Stimulated activated CD4-positive, alpha-beta T cell treated with anti-CD3 and anti-CD28 coated beads, TNF-alpha, amount 100 ng/mL, for 24 hours (primary cell): ENCODE results near the gene SEMA6A.

Source experiments
- DNase-seq, 3 experiments: peaks; one replicate each; pipeline ENCODE4 v3.0.0-alpha.2; 2020; ENCODE audit warnings: low read depth in 3 of 3

The SEMA6A gene

GRCh38 chr5:116522356-116523136 is 52.1 kb downstream of the SEMA6A start:
- no peak for DNase-seq

DNA sequence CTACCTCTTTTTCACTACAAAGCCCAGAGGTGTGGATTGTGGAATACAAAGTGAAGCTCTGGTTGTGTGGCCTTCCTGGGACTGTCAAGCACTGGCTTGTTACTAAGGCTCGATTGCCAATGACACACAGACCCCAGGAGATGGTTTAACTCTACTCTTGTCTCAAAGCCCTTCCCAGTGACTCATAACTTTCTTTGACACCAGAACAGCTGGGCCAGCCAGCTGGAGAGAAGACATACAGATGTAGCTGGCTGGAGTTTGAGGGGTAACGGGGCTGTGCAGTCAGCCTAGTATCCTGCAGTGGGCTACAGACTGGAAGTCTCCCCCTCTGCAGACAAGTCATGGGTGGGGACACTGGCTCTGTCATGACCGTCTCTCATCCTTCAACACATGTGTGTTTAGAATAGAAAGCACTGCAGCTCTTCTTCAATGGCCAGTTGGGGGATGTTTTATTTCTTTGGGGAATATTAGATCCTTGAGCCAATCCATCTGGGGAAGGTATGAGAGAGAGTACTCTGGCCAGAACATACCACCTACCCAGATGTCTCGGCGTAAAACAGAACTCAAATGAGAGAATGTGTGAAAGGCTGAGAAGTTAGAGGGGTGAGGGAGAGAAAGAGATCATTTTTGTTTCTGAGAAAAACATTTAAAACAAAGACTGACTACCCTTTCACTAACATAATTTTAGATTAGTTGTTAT is 53.3 kb downstream of the SEMA6A start:
- no peak for DNase-seq

GRCh38 chr5:116520771-116521170 is 53.9 kb downstream of the SEMA6A start:
- DNase-seq = no peak

DNA sequence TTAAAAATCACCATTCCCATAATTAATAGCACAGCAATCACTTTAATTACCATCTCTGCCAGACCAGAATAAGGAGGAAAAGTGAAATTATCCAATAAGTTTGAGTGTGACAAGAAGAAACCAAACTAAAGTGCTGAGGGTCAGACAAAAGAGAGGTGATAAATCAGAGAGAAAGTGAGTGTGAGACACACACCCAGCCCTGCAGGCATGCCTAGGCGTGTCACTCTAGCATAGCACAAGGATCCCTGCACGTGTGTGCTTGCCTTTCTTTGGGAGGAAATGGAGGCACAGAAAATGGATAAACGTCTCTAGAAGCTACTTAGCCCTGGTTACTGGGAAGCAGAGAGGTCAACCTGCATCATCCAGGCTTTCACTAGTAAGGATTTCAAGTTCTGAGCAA is 56.2 kb downstream of the SEMA6A start:
- no peak for DNase-seq

DNA sequence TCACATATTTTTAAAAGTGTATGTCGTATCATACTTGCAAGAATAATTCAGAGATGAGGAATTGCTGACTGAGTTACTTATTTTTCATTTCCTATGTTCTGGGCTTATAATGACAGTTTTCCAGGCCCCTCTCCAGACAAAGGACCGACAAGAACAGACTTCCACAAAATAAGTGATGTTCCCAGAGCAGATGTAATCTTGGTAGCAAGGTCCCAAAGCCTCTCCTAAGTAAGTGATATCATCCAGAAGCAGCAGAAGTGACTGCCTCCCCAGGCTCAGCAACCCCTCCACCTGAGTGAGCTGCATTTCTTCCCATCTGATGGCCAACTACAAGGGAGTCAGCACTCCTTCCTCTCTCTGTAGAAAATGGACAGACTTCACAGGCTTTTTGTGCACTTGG is 57.1 kb downstream of the SEMA6A start:
- no peak for DNase-seq

- no peak for DNase-seq
Observed at GRCh38 chr5:116516021-116516420, 58.6 kb downstream of the SEMA6A start.

DNA sequence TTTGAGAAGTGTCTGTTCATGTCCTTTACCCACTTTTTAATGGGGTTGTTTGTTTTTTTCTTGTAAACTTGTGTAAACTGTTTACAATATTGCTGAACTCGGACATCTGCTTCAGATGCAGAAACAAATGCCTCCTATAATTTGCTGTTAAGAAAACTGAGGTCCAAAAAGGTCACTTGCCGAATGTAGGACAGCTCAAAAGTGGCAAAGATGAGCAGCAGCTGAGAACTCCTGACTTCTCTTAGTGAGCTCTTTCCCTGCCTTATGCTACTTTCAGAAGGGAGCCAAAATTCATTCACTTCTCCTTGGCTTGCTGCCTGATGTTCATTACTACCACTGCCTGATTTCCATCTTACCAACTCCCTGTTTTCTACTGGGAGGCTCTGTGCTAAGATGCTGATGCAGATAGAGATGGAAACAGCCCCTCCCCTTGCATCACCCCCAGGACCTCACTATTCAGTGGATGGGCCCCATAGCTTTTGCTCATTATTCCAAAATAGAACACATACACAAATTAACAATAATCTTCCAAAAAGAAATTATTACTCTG is 60.1 kb downstream of the SEMA6A start:
- DNase-seq = no peak

- no peak for DNase-seq
Observed at GRCh38 chr5:116510517-116510916, 64.1 kb downstream of the SEMA6A start.

GRCh38 chr5:116509483-116510244 is 65.0 kb downstream of the SEMA6A start:
- no peak for DNase-seq

GRCh38 chr5:116508835-116509234 is 65.8 kb downstream of the SEMA6A start:
- no peak for DNase-seq

- DNase-seq = no peak
Observed at GRCh38 chr5:116507941-116508655, 66.5 kb downstream of the SEMA6A start.

DNA sequence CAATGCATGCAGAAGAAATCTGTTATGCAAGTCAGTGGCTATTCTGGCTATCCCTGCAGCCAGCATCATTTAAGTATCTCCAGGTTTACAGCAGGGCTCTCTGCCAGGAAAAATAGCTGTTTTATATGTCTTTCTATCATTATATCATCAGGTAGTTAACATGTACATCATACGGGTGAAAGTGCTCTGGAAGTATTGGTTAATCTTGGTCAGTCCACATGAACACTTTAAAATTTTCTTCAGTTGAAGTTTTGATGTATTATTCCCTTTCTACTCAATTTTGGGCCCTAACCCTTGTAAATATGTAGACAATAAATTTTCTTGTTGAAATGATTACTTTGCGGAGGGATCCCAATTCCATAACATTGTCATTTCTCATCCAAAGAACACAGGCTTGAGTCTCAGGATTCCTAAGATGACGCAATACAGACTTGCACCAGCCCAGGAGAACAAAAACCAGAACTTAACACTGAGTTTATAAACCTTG is 67.5 kb downstream of the SEMA6A start:
- DNase-seq = no peak

GRCh38 chr5:116506488-116506887 is 68.1 kb downstream of the SEMA6A start:
- DNase-seq = no peak

- no peak for DNase-seq
Observed at GRCh38 chr5:116504593-116505166, 69.9 kb downstream of the SEMA6A start.

DNA sequence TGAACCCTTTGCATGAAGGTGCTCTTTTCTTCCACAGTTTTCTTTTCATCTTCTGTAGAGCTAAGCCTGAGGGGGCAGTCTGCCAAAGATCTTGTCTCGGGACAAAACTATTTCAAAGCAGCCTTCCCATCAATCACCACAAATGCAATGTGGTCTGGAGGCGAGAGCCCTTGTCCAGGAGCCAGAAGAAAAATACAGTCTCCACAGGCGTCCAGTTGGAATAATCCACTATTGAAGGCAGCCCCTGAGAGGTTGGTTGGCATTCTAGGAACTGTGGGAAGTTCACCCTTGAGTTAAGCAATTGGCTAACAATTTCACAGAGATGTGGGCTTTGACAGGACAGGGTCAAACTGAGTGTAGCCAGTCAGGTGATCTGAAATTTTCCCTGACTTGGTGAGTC is 72.0 kb downstream of the SEMA6A start:
- no peak for DNase-seq

DNA sequence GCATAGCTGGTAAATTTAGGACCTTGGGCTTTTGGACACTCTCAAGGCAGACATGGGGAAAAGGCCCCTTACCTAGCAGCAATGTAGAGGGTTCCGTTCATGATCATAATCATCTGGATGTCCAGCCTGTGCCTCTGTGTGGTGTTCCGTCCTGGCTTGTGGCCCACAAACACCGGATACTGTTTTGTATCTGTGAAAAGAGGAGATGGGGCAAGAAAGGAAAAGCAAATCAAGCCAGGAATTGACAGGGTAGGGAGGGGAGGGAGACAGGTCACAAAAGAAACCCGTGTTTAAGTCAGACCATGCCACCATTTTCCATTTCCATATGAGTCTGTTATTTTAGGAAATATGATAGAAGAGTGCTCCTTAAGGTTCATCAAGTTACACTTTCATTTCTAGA is 72.5 kb downstream of the SEMA6A start:
- DNase-seq = no peak

DNA sequence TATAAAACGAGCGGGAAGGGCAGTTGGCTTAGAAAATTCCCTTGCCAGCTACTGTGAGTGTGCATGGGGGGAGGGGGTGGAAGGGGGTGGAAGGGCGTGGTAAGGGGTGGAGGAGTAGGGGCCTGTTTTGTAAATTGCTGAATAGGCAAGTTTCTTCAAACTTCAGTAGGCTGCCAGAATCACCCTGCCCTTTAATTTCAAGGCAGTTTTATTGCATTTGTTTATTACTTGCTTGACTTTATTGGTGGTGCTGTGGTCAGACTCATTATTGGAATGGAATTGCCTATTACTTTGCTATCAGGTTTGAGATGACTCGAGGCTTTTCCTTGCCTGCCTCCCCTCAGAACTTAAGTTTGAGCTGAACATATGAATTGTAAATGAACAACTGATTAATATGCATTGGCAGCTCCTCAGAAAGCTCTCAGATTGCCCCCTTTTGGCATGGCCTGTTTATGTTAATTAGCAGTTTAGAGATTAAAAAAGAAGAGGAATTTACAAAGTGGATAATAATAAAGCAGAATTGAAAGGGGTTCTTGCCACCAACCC is 76.0 kb downstream of the SEMA6A start:
- no peak for DNase-seq

DNA sequence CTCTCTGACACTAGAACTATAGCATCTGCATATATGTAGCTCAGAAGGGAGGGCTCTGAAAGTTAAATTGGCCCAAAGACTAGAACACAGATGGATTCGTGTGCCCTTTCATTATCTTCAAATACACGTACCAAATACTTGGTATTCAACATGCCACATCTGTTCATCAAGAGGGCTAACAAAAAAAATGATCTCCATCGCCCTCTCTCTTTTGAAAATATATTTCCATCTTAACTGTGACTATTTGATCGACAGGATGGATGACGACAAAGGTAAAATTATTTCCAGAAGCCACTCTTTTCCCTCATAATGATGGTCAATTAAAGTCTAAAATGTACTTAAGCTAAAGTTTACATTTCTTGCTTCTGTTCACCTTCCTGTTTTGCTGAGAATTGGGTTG is 77.0 kb downstream of the SEMA6A start:
- no peak for DNase-seq

DNA sequence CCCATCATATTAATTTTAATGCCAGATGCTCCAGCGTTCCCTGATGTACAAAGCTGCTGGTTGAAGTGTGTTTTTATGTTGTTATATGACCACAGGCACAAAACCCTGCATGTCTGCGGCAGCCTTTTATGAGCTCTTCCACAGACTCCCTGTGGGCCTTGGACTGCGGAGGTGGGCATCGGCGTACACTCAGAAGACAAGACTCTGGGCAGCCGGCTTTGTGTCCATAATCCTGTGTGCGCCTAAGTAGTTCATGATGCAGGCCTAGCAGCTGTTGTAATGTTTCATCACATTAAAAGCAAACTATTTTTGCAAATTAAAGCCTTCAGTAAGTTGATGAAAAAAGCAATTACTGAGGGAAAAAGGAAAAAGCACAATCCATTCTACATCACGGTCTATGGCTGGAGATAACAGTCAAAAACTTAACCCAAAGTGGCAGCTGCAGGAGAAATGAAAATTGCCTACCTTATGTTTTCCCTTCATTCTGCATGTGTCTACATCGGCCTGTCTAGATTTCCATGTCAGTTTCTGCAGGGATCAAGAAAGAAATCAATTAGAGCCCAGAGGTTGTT is 78.8 kb downstream of the SEMA6A start:
- DNase-seq = no peak

DNA sequence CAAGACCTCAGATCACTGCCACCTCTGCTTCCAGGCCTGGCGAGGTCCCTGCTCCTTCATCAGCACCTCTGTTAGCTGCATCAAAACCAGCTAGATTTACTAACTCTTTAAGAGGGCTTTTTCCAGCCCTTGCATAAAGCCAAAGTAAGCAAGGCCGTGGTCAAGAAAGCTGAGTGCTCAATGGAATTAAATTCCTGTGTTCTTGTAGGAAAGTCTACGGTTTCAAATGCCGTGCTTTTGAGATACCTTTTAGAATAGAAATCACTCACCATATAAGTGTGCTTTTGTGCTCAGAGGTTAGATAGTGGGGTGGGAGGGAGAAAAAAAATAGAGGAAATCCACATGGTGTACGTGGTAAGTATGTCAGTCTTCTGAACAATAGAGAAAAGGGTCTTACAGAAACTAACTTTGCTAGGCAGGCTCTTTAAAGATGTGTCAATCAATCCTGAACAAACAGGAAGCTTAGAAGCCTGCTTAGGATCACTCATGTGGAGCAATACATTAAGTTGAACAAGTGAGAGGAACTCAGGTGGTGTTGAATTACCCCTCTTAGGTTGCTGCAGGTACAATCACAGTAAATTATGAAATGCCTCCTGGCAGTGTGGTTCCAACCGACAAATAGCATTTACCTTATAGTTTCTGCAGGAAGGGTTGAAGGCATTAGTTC is 79.7 kb downstream of the SEMA6A start:
- no peak for DNase-seq
